Measurements from ENCODE around the gene INPP4B.
"Not testable (repeated sequence)": the region's sequence is repeated elsewhere in the genome, so short reads cannot be mapped to it uniquely, and the experiment has no call there.

Gene INPP4B

GRCh38 chr4:142663828-142664227, 182.3 kb downstream of the INPP4B start:
- DNase-seq, result no peak

- no peak for DNase-seq
Observed at GRCh38 chr4:142660728-142661127, 185.4 kb downstream of the INPP4B start.

GRCh38 chr4:142656178-142656577, 189.9 kb downstream of the INPP4B start:
- peak; percentile 34 to 37 for DNase-seq

- DNase-seq, result no peak
Observed at GRCh38 chr4:142648378-142648777, 197.7 kb downstream of the INPP4B start.

- no peak for DNase-seq
Observed at GRCh38 chr4:142645475-142646108, 200.5 kb downstream of the INPP4B start.

- DNase-seq, result not testable (repeated sequence)
Observed at GRCh38 chr4:142644628-142645027, 201.5 kb downstream of the INPP4B start.

- DNase-seq, result no peak
Observed at GRCh38 chr4:142637614-142638013, 208.5 kb downstream of the INPP4B start.

- DNase-seq, result no peak
Observed at GRCh38 chr4:142631836-142632235, 214.3 kb downstream of the INPP4B start.

- DNase-seq, result no peak
Observed at GRCh38 chr4:142615324-142615665, 230.8 kb downstream of the INPP4B start.

- no peak for DNase-seq
Observed at GRCh38 chr4:142614621-142615323, 231.3 kb downstream of the INPP4B start.

GRCh38 chr4:142607976-142608375, 238.1 kb downstream of the INPP4B start:
- DNase-seq, result no peak

- no peak for DNase-seq
Observed at GRCh38 chr4:142600952-142601351, 245.1 kb downstream of the INPP4B start.

- DNase-seq, result no peak
Observed at GRCh38 chr4:142598132-142598531, 248.0 kb downstream of the INPP4B start.

- DNase-seq, result no peak
Observed at GRCh38 chr4:142596595-142596994, 249.5 kb downstream of the INPP4B start.

GRCh38 chr4:142596121-142596520, 250.0 kb downstream of the INPP4B start:
- DNase-seq, result no peak

GRCh38 chr4:142595222-142595871, 250.8 kb downstream of the INPP4B start:
- no peak for DNase-seq

GRCh38 chr4:142585411-142585810, 260.7 kb downstream of the INPP4B start:
- no peak for DNase-seq

- no peak for DNase-seq
Observed at GRCh38 chr4:142583708-142584107, 262.4 kb downstream of the INPP4B start.

- no peak for DNase-seq
Observed at GRCh38 chr4:142582340-142582739, 263.8 kb downstream of the INPP4B start.

GRCh38 chr4:142581881-142582280, 264.2 kb downstream of the INPP4B start:
- no peak for DNase-seq

GRCh38 chr4:142579443-142579842, 266.7 kb downstream of the INPP4B start:
- no peak for DNase-seq

GRCh38 chr4:142574306-142574705, 271.8 kb downstream of the INPP4B start:
- DNase-seq, result no peak

GRCh38 chr4:142572071-142572470, 274.0 kb downstream of the INPP4B start:
- DNase-seq, result no peak
